Sigmoid colon (tissue), 7 donors: ENCODE measurements around the gene UBE2G1. TPM values are rescaled to one million over a fixed set of nuclear protein-coding genes. Genes with fewer than 3 reads are reported as not detected.
A peak's percentile ranks its signal among the peaks of the same experiment; 100 is the strongest.

ENCODE experiments used
- DNase-seq: peaks from one replicate; pipeline ENCODE4 v3.0.0-alpha.2; 2019
- H3K27ac ChIP-seq, 4 donors: fragments of 200-600 bp; sonication (generic); one replicate each; pipeline ENCODE4 v1.5.1; 2016 to 2019; ENCODE audit warnings: mild to moderate bottlenecking in 1 of 4
- H3K27me3 ChIP-seq, 3 donors: fragments of 200-600 bp; sonication (generic); one replicate each; pipeline ENCODE4 v1.5.1; 2019; ENCODE audit warnings: mild to moderate bottlenecking in 1 of 3
- H3K36me3 ChIP-seq, 4 donors: fragments of 200-600 bp; sonication (generic); one replicate each; pipeline ENCODE4 v1.5.1; 2016 to 2019
- H3K4me1 ChIP-seq, 4 donors: fragments of 200-600 bp; sonication (generic); one replicate each; pipeline ENCODE4 v1.5.1; 2017 to 2019
- H3K4me3 ChIP-seq, 4 donors: fragments of 200-600 bp; sonication (generic); one replicate each; pipeline ENCODE4 v1.5.1; 2017 to 2019; ENCODE audit warnings: mild to moderate bottlenecking in 2 of 4, moderate library complexity in 1 of 4
- H3K9me3 ChIP-seq, 4 donors: fragments of 200-600 bp in 3 of 4; sonication (generic) in 3 of 4; one replicate each; pipeline versions ENCODE4 v1.5.1 to v1.6.1; 2013 to 2019
- CTCF ChIP-seq, 4 experiments: fragments of 450-650 bp in 3 of 4; fragments of 200-600 bp in 1 of 4; IDR thresholded peaks; one replicate each; pipeline ENCODE4 v1.5.1; 2016 to 2019; ENCODE audit warnings: antibody characterized with exemption in 4 of 4, mild to moderate bottlenecking in 3 of 4, moderate library complexity in 2 of 4
- EP300 ChIP-seq, 4 donors: sonication (generic); formaldehyde crosslinking; IDR thresholded peaks; one replicate each; pipeline ENCODE4 v1.6.1; 2017; ENCODE audit warnings: antibody characterized with exemption in 4 of 4
- POLR2A ChIP-seq, 2 donors: fragments of 450-650 bp; IDR thresholded peaks; one replicate each; pipeline ENCODE4 v1.6.1; 2016; ENCODE audit warnings: antibody characterized with exemption in 2 of 2, mild to moderate bottlenecking in 2 of 2, moderate library complexity in 2 of 2
- POLR2AphosphoS5 ChIP-seq, 4 donors: sonication (generic); formaldehyde crosslinking; IDR thresholded peaks; one replicate each; pipeline ENCODE4 v1.6.1; 2017; ENCODE audit warnings: antibody characterized with exemption in 4 of 4
- WGBS, 2 donors: extraction: QIAGEN DNeasy Blood & Tissue Kit; methylation state at CpG; one replicate each; pipeline ENCODE4 v1.1.7; 2013; 5-methylcytosine and 5-hydroxymethylcytosine counted together
- intact Hi-C: fragments of 100-400 bp; cut with DNase I; formaldehyde crosslinking; loops from one replicate; pipeline ENCODE4 v1.15.1; 2023
- polyA plus RNA-seq, 3 donors: library from polyadenylated mRNA; stranded (reverse); fragments of 200-250 nt; gene quantifications; one replicate each; pipeline ENCODE4 v1.2.3, GENCODE V29; 2013
- total RNA-seq, 4 donors: library from RNA; depleted of rRNA; stranded (reverse); fragments of >200 nt; gene quantifications; one replicate each; pipeline ENCODE4 v1.1.0, GENCODE V29; 2016
- donor health status: healthy with polysubstance abuse.
- donor health status: Bipolar disorder and iron deficiency.
- donor health status: healthy.

Gene UBE2G1
- total and polyA plus RNA-seq, 7 donors, result 20.5 to 111 (median 83.2) TPM

- no peak for DNase-seq
- 59 to 83% methylated on average over 8 of the region's 8 CpGs for WGBS, 2 donors
- Histone ChIP-seq H3K27ac (no peak overlapping the region), H3K4me1 (peaks cover 0 to 9% (median 2%) of the 10 kb centered on the region in 4 donors), H3K36me3 (no peaks in the 10 kb centered on the region), H3K9me3 (no peaks in the 10 kb centered on the region), H3K4me3 (no peak overlapping the region), H3K27me3 (no peaks in the 10 kb centered on the region)
- no peak for TF ChIP-seq EP300 (IDR thresholded peaks at IDR 0.05)
- no peak for TF ChIP-seq POLR2AphosphoS5 (IDR thresholded peaks at IDR 0.05)
- no peak for TF ChIP-seq CTCF (IDR thresholded peaks at IDR 0.05)
- TF ChIP-seq POLR2A (IDR thresholded peaks at IDR 0.05), result no peak
- intact Hi-C loops, result no loop called here
These were observed 22.6 kb upstream of the UBE2G1 start for GRCh38 chr17:4389079-4389478.

GRCh38 chr17:4387137-4387536 is 20.7 kb upstream of the UBE2G1 start:
- DNase-seq, result no peak
- no peaks in the 10 kb centered on the region for H3K27me3 ChIP-seq
- intact Hi-C loops, result no loop called here
- H3K4me3 ChIP-seq, result no peak overlapping the region
- H3K4me1 ChIP-seq, result peaks cover 0 to 11% (median 3%) of the 10 kb centered on the region in 4 donors
- H3K27ac ChIP-seq, result no peak overlapping the region
- 92% methylated on average over 5 of the region's 5 CpGs for WGBS, 2 donors
- H3K9me3 ChIP-seq, result no peaks in the 10 kb centered on the region
- H3K36me3 ChIP-seq, result no peaks in the 10 kb centered on the region
- no peak for TF ChIP-seq CTCF (IDR thresholded peaks at IDR 0.05)
- no peak for TF ChIP-seq POLR2AphosphoS5 (IDR thresholded peaks at IDR 0.05)
- no peak for TF ChIP-seq EP300 (IDR thresholded peaks at IDR 0.05)
- no peak for TF ChIP-seq POLR2A (IDR thresholded peaks at IDR 0.05)

GRCh38 chr17:4386406-4386805 is 19.9 kb upstream of the UBE2G1 start:
- Histone ChIP-seq H3K36me3 (no peaks in the 10 kb centered on the region), H3K4me3 (no peak overlapping the region), H3K27me3 (no peaks in the 10 kb centered on the region), H3K4me1 (peaks cover 0 to 19% (median 9%) of the 10 kb centered on the region in 4 donors), H3K27ac (peak overlapping the region in 1 of 4 donors; percentile 45), H3K9me3 (no peaks in the 10 kb centered on the region)
- 72 to 87% methylated on average over 2 of the region's 2 CpGs for WGBS, 2 donors
- DNase-seq, result no peak
- TF ChIP-seq CTCF (IDR thresholded peaks at IDR 0.05) (no peak), EP300 (IDR thresholded peaks at IDR 0.05) (no peak), POLR2AphosphoS5 (IDR thresholded peaks at IDR 0.05) (no peak), POLR2A (IDR thresholded peaks at IDR 0.05) (no peak)
- intact Hi-C loops, result no loop called here

GRCh38 chr17:4381690-4382671 is 15.5 kb upstream of the UBE2G1 start:
- DNase-seq, result no peak
- no peak overlapping the region for H3K4me3 ChIP-seq
- H3K4me1 ChIP-seq, result peaks cover 0 to 20% (median 9%) of the 10 kb centered on the region in 4 donors
- WGBS, 2 donors, result 75 to 76% methylated on average over 7 of the region's 7 CpGs
- intact Hi-C loops, result no loop called here
- peak overlapping the region in 1 of 4 donors; percentile 29 for H3K27ac ChIP-seq
- no peaks in the 10 kb centered on the region for H3K27me3 ChIP-seq
- no peaks in the 10 kb centered on the region for H3K9me3 ChIP-seq
- no peaks in the 10 kb centered on the region for H3K36me3 ChIP-seq
- TF ChIP-seq POLR2AphosphoS5 (IDR thresholded peaks at IDR 0.05) (no peak), POLR2A (IDR thresholded peaks at IDR 0.05) (no peak), EP300 (IDR thresholded peaks at IDR 0.05) (no peak), CTCF (IDR thresholded peaks at IDR 0.05) (no peak)
